MM.1S (cell line): ENCODE data around the gene SOBP.

Experiments
- DNase-seq: peaks from one replicate; pipeline ENCODE4 v3.0.0-alpha.2; 2015
- H2AFZ ChIP-seq: fragments of 300-600 bp; sonication (generic); 2 replicates; pipeline ENCODE4 v1.6.0; 2016; ENCODE audit warnings: antibody characterized with exemption, low read length
- H3F3A ChIP-seq: fragments of 300-600 bp; sonication (generic); 2 replicates; pipeline ENCODE4 v1.6.1; 2016; ENCODE audit warnings: mild to moderate bottlenecking, antibody characterized with exemption, low read length, moderate library complexity, mixed read lengths; ENCODE audit not compliant: insufficient read depth
- H3K27ac ChIP-seq: fragments of 300-600 bp; sonication (generic); 2 replicates; pipeline ENCODE4 v1.5.1; 2016; ENCODE audit warnings: mild to moderate bottlenecking, low read length
- H3K27me3 ChIP-seq: fragments of 300-600 bp; sonication (generic); replicated peaks from 2 replicates; pipeline ENCODE4 v1.6.0; 2016; ENCODE audit warnings: low read length; ENCODE audit not compliant: insufficient read depth
- H3K36me3 ChIP-seq: fragments of 300-600 bp; sonication (generic); replicated peaks from 2 replicates; pipeline ENCODE4 v1.6.1; 2016; ENCODE audit warnings: mild to moderate bottlenecking, low read length, mixed read lengths; ENCODE audit not compliant: insufficient read depth
- H3K4me1 ChIP-seq: fragments of 300-600 bp; sonication (generic); 2 replicates; pipeline ENCODE4 v1.6.1; 2016; ENCODE audit warnings: low read length, mixed read lengths
- H3K4me2 ChIP-seq: fragments of 300-600 bp; sonication (generic); 2 replicates; pipeline ENCODE4 v1.6.0; 2016; ENCODE audit warnings: low read depth, low read length
- H3K4me3 ChIP-seq: fragments of 300-600 bp; sonication (generic); 2 replicates; pipeline ENCODE4 v1.5.1; 2016; ENCODE audit warnings: low read length, mixed read lengths
- H3K79me2 ChIP-seq: fragments of 300-600 bp; sonication (generic); 2 replicates; pipeline ENCODE4 v1.6.1; 2016; ENCODE audit warnings: mixed run types, low read length, mixed read lengths
- H3K9ac ChIP-seq: fragments of 300-600 bp; sonication (generic); 2 replicates; pipeline ENCODE4 v1.6.1; 2016; ENCODE audit warnings: low read length, mixed read lengths
- H3K9me2 ChIP-seq: fragments of 300-600 bp; sonication (generic); replicated peaks from 2 replicates; pipeline ENCODE4 v1.6.1; 2016; ENCODE audit warnings: mild to moderate bottlenecking, low read length, mixed read lengths; ENCODE audit not compliant: insufficient read depth
- H3K9me3 ChIP-seq: fragments of 300-600 bp; sonication (generic); replicated peaks from 2 replicates; pipeline ENCODE4 v1.6.1; 2016; ENCODE audit warnings: mild to moderate bottlenecking, low read length, mixed read lengths; ENCODE audit not compliant: insufficient read depth
- H4K20me1 ChIP-seq: fragments of 300-600 bp; sonication (generic); 2 replicates; pipeline ENCODE4 v1.6.1; 2016; ENCODE audit warnings: mild to moderate bottlenecking, low read length, moderate library complexity, mixed read lengths; ENCODE audit not compliant: insufficient read depth
- EZH2 ChIP-seq: fragments of 300-600 bp; sonication (generic); optimal IDR thresholded peaks from 2 replicates; pipeline ENCODE3; 2017; ENCODE audit warnings: low read depth, mild to moderate bottlenecking, antibody characterized with exemption, low read length, mixed read lengths
- EZH2phosphoT487 ChIP-seq: fragments of 300-600 bp; sonication (generic); IDR thresholded peaks from 2 replicates; pipeline ENCODE4 v1.6.1; 2018; ENCODE audit warnings: antibody characterized with exemption, low read length
- TF ChIP-seq, protein P1 (sequence below): fragments of 300-600 bp; sonication (generic); IDR thresholded peaks from 2 replicates; pipeline ENCODE4 v1.5.1; 2016; ENCODE audit warnings: antibody characterized with exemption, low read length, mixed read lengths

Gene SOBP

DNA sequence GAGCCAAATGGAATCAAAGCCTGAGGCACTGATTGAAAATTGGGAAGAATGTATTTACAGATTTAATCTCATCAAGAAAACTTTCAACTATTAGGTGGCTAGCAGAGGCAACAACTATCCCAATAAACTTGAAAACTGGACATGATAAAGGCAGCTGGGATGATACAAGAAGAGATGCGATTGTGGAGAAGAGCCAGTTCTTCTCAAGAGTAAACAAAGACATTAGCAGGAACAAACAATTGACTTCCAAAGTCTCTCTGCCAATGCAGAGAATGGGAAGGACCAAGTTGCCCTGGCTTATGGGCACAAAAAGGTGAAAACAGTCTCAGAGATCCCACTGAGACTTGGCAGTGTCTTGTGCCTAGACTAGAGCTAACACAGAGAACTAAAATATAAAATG, 132.4 kb downstream of the SOBP start:
- Histone ChIP-seq H4K20me1 (no peaks in the 10 kb centered on the region), H3K4me3 (no peak overlapping the region), H3F3A (no peaks in the 10 kb centered on the region), H3K9ac (no peak overlapping the region), H3K27ac (no peak overlapping the region), H3K4me1 (no peaks in the 10 kb centered on the region), H3K27me3 (no peaks in the 10 kb centered on the region), H3K79me2 (no peaks in the 10 kb centered on the region), H3K36me3 (no peaks in the 10 kb centered on the region), H2AFZ (no peak overlapping the region), H3K9me2 (no peaks in the 10 kb centered on the region), H3K4me2 (no peak overlapping the region), H3K9me3 (no peaks in the 10 kb centered on the region)
- TF ChIP-seq, protein P1, sequence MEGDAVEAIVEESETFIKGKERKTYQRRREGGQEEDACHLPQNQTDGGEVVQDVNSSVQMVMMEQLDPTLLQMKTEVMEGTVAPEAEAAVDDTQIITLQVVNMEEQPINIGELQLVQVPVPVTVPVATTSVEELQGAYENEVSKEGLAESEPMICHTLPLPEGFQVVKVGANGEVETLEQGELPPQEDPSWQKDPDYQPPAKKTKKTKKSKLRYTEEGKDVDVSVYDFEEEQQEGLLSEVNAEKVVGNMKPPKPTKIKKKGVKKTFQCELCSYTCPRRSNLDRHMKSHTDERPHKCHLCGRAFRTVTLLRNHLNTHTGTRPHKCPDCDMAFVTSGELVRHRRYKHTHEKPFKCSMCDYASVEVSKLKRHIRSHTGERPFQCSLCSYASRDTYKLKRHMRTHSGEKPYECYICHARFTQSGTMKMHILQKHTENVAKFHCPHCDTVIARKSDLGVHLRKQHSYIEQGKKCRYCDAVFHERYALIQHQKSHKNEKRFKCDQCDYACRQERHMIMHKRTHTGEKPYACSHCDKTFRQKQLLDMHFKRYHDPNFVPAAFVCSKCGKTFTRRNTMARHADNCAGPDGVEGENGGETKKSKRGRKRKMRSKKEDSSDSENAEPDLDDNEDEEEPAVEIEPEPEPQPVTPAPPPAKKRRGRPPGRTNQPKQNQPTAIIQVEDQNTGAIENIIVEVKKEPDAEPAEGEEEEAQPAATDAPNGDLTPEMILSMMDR, result no peak
- TF ChIP-seq EZH2, result no peak
- no peak for TF ChIP-seq EZH2phosphoT487
- no peak for DNase-seq

DNA sequence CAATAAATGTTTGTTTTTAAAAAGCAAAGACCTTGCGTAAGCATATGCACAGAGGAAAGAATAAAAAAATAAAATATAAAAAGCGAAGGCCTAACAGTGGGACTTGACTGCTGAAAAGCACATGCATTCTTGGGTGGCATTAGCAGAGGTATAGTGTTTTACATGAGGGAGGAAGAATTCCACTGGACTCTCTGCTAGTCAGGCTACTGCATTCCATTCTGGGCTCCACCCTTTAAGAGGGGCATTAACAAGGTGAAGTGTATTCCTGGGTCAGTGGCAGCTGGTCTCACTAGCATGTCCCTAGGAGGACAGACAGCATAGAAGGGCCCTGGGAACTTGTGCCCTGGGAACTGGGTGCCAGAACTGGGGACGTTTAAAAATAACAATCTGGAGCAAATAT, 134.1 kb downstream of the SOBP start:
- Histone ChIP-seq H4K20me1 (no peaks in the 10 kb centered on the region), H3K36me3 (no peaks in the 10 kb centered on the region), H3K79me2 (no peaks in the 10 kb centered on the region), H3K4me3 (no peak overlapping the region), H3F3A (no peaks in the 10 kb centered on the region), H3K4me1 (no peaks in the 10 kb centered on the region), H2AFZ (no peak overlapping the region), H3K9me3 (no peaks in the 10 kb centered on the region), H3K9ac (no peak overlapping the region), H3K9me2 (no peaks in the 10 kb centered on the region), H3K27ac (no peak overlapping the region), H3K27me3 (no peaks in the 10 kb centered on the region), H3K4me2 (no peak overlapping the region)
- no peak for DNase-seq
- TF ChIP-seq EZH2, result no peak
- TF ChIP-seq EZH2phosphoT487, result no peak
- TF ChIP-seq, protein P1, result no peak

DNA sequence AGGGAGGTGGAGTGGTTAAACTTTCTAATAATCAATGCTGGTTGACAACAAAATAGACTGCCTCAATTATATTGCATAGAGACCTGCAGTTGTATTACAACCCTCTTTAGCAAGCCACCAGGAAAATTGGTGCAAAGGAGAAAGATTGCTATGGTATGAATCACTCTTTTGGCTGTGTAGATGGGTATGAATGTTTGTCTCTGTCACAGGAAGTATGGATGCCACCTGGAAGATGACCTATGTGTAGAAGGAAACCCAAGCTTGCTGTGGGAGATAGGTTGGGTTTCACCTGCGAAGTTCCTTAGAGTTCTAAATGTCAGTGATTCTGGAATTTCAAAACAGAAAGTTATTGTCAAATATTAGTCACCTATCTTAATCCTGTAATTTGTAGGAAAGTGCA, 134.6 kb downstream of the SOBP start:
- Histone ChIP-seq H3K4me2 (no peak overlapping the region), H4K20me1 (no peaks in the 10 kb centered on the region), H3K36me3 (no peaks in the 10 kb centered on the region), H3K4me1 (no peaks in the 10 kb centered on the region), H3K9me3 (no peaks in the 10 kb centered on the region), H3K79me2 (no peaks in the 10 kb centered on the region), H3K9ac (no peak overlapping the region), H2AFZ (no peak overlapping the region), H3F3A (no peaks in the 10 kb centered on the region), H3K27me3 (no peaks in the 10 kb centered on the region), H3K27ac (no peak overlapping the region), H3K4me3 (no peak overlapping the region), H3K9me2 (no peaks in the 10 kb centered on the region)
- no peak for DNase-seq
- TF ChIP-seq EZH2phosphoT487 (no peak), EZH2 (no peak)
- TF ChIP-seq, protein P1, result no peak
